Keratinocyte (primary cell): ENCODE measurements around the gene NT5DC3. TPM values are rescaled to one million over a fixed set of nuclear protein-coding genes. Genes with fewer than 3 reads are reported as not detected.

Experiments used
- DNase-seq: peaks from one replicate; pipeline ENCODE4 v3.0.0-alpha.2; 2011; ENCODE audit warnings: low read depth, missing footprints, low spot score
- FAIRE-seq: peaks from 2 replicates; lab custom pipeline; 2011; peaks lifted over from hg19 to GRCh38; lab: Jason Lieb, UNC
- H2AFZ ChIP-seq: 2 replicates; pipeline ENCODE4 v1.6.0; 2012; ENCODE audit warnings: low read length, control low read depth, inconsistent platforms; ENCODE audit not compliant: control insufficient read depth
- H3K27ac ChIP-seq: 2 replicates; pipeline ENCODE4 v1.5.1; 2011; ENCODE audit warnings: low read length; ENCODE audit not compliant: control insufficient read depth, insufficient read depth
- H3K27me3 ChIP-seq: 3 replicates; pipeline ENCODE4 v1.6.0; 2011; ENCODE audit warnings: low read length; ENCODE audit not compliant: control insufficient read depth, insufficient read depth; ENCODE audit errors: extremely low read depth
- H3K36me3 ChIP-seq, 2 experiments: 2 replicates in 1 of 2; 3 replicates in 1 of 2; pipeline ENCODE4 v1.5.1; 2011; ENCODE audit warnings: low read length in 2 of 2, mild to moderate bottlenecking in 1 of 2; ENCODE audit not compliant: control insufficient read depth in 2 of 2, insufficient read depth in 2 of 2; ENCODE audit errors: extremely low read depth in 1 of 2
- H3K4me1 ChIP-seq: 3 replicates; pipeline ENCODE4 v1.5.1; 2011; ENCODE audit warnings: low read length; ENCODE audit not compliant: control insufficient read depth, insufficient read depth; ENCODE audit errors: extremely low read depth
- H3K4me2 ChIP-seq: 3 replicates; pipeline ENCODE4 v1.6.0; 2011; ENCODE audit warnings: low read depth, low read length; ENCODE audit not compliant: control insufficient read depth, insufficient read depth; ENCODE audit errors: extremely low read depth
- H3K4me3 ChIP-seq, 3 experiments: fragments of 200-600 bp in 1 of 3; sonication (generic) in 1 of 3; 2 replicates in 2 of 3; 3 replicates in 1 of 3; pipeline ENCODE4 v1.5.1; 2011 to 2016; ENCODE audit warnings: low read length in 3 of 3, mild to moderate bottlenecking in 3 of 3, control low read depth in 2 of 3, inconsistent platforms in 1 of 3, low read depth in 1 of 3, mixed read lengths in 1 of 3, mixed run types in 1 of 3, moderate library complexity in 1 of 3; ENCODE audit not compliant: control insufficient read depth in 2 of 3, insufficient read depth in 2 of 3; ENCODE audit errors: extremely low read depth in 1 of 3
- H3K79me2 ChIP-seq: 2 replicates; pipeline ENCODE4 v1.6.0; 2012; ENCODE audit warnings: low read length; ENCODE audit not compliant: control insufficient read depth, insufficient read depth
- H3K9ac ChIP-seq: 3 replicates; pipeline ENCODE4 v1.6.0; 2011; ENCODE audit warnings: low read length; ENCODE audit not compliant: control insufficient read depth, insufficient read depth; ENCODE audit errors: extremely low read depth
- H3K9me1 ChIP-seq: 3 replicates; pipeline ENCODE4 v1.6.0; 2011; ENCODE audit warnings: low read length; ENCODE audit not compliant: control insufficient read depth, insufficient read depth; ENCODE audit errors: extremely low read depth
- H3K9me3 ChIP-seq: 2 replicates; pipeline ENCODE4 v1.5.1; 2012; ENCODE audit warnings: low read depth, low read length; ENCODE audit not compliant: control insufficient read depth
- H4K20me1 ChIP-seq: 3 replicates; pipeline ENCODE4 v1.6.0; 2011; ENCODE audit warnings: low read length; ENCODE audit not compliant: control insufficient read depth, insufficient read depth; ENCODE audit errors: extremely low read depth
- EZH2 ChIP-seq: IDR thresholded peaks from one replicate; pipeline ENCODE4 v1.6.1; 2012; ENCODE audit warnings: inconsistent platforms, mild to moderate bottlenecking, low read length, moderate library complexity
- dilution Hi-C: fragments of 300-500 bp; cut with MboI; formaldehyde crosslinking; loops from one replicate; pipeline ENCODE4 v1.7.0; 2020; ENCODE audit warnings: low sequenced_read_pairs; ENCODE audit not compliant: extremely low pct_ligation_motif_present
- polyA minus RNA-seq, 3 experiments: library from RNA; depleted of rRNA, polyadenylated mRNA; stranded (reverse); fragments of >200 nt; gene quantifications; 1 replicate in 1 of 3; 2 replicates in 1 of 3; 3 replicates in 1 of 3; pipeline ENCODE4 v1.2.3, GENCODE V29; 2011
- polyA plus RNA-seq, 5 experiments: library from polyadenylated mRNA; depleted of rRNA in 3 of 5; stranded (reverse) in 3 of 5; stranded (forward) in 1 of 5; unstranded in 1 of 5; fragments of >200 nt; gene quantifications; 1 replicate in 1 of 5; 2 replicates in 3 of 5; 3 replicates in 1 of 5; pipeline versions ENCODE4 v1.2.1 to v1.2.3, GENCODE V29; 2011 to 2012; ENCODE audit warnings: missing spikeins in 2 of 5, low read depth in 1 of 5, low replicate concordance in 1 of 5
- TF ChIP-seq, protein P1 (sequence below), 3 experiments: IDR thresholded peaks in 1 of 3; conservative IDR thresholded peaks in 1 of 3; optimal IDR thresholded peaks in 1 of 3; 2 replicates in 2 of 3; 3 replicates in 1 of 3; pipeline versions ENCODE3 to v1.5.1; 2011; ENCODE audit warnings: low read length in 3 of 3, mild to moderate bottlenecking in 3 of 3, moderate library complexity in 2 of 3, control low read depth in 1 of 3, inconsistent platforms in 1 of 3; ENCODE audit not compliant: insufficient read depth in 2 of 3; ENCODE audit errors: extremely low read depth in 1 of 3

The NT5DC3 gene
- 10.7 to 14.6 TPM (median 12.8 TPM) in 3 replicates for polyA plus RNA-seq
- polyA plus RNA-seq (2011; ENCODE audit: low read depth) = 7.0 TPM
- 8.7 and 10.7 TPM in 2 replicates for polyA plus RNA-seq (2011; cell fraction: cytosol; rRNA removed)
- 38.7 and 45.8 TPM in 2 replicates for polyA plus RNA-seq (2011; cell fraction: nucleus; rRNA removed)
- 8.5 and 15.2 TPM in 2 replicates for polyA plus RNA-seq (2012; ENCODE audit: low replicate concordance)
- 25.3 to 35.2 TPM (median 26.9 TPM) in 3 replicates for polyA minus RNA-seq
- polyA minus RNA-seq (2011; cell fraction: cytosol; rRNA and poly(A)+ RNA removed) = 17.1 TPM
- 29.3 and 63.4 TPM in 2 replicates for polyA minus RNA-seq (2011; cell fraction: nucleus; rRNA and poly(A)+ RNA removed)

DNA sequence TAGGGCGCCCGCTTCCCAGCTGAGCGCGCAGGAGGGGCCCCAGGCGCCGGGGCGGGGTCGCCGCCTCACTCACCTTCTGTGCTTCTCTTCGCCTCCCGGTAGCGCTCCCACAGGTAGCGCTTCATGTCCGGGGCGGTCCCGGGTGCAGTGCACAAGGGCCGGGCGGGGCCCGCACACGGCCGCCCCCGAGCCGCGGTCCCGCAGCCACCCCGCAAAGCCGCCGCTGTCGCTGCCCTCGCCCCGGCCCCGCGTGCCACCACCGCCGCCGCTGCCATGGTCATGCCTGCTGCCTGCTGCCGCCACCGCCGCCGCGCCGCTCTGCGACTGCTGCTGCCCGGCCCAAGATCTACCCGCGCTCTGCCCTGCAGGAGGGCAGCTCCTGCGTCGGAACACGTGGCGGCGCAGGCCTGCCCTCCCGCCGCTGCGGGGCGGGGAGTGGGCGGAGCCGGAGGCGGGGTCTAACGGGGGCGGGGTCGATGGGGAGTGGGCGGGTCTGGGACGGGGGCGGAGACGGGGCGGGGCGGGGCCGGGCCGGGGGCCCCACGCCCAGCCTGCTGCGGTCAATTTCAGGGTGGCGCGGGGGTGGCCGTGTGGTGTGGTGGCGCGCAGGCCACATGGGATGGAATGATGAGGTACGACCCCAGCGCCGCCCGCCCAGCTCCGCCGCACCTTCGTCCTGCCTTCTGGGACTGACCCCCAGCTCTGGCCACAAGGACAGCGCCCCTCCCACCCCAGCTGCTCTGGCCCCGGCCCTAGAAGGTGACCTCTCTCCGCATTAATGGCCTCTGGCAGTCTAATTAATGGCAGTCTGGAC is at the start of gene NT5DC3:
Gene NT5DC3, minus strand, starts transcription at position 359 of the 814 bp plus-strand sequence. Its CDS starts 78 bp downstream, at position 281.
- H3K36me3 ChIP-seq = peaks cover 0 to 1% of the 10 kb centered on the region in 2 experiments
- peak within 1 kb of the TSS; percentile 60 to 95 (median 85) for H3K4me3 ChIP-seq
- H3K27me3 ChIP-seq = no peaks in the 10 kb centered on the region
- H3K4me2 ChIP-seq = peak within 1 kb of the TSS; percentile 89
- no peak within 1 kb of the TSS for H2AFZ ChIP-seq
- DNase-seq (peak; percentile 32), FAIRE-seq (no peak)
- H3K79me2 ChIP-seq = peaks cover 49% of the 10 kb centered on the region
- no peaks in the 10 kb centered on the region for H3K9me3 ChIP-seq
- H3K9me1 ChIP-seq = no peaks in the 10 kb centered on the region
- peak within 1 kb of the TSS; percentile 87 for H3K9ac ChIP-seq
- no peak for TF ChIP-seq EZH2
- TF ChIP-seq, protein P1, sequence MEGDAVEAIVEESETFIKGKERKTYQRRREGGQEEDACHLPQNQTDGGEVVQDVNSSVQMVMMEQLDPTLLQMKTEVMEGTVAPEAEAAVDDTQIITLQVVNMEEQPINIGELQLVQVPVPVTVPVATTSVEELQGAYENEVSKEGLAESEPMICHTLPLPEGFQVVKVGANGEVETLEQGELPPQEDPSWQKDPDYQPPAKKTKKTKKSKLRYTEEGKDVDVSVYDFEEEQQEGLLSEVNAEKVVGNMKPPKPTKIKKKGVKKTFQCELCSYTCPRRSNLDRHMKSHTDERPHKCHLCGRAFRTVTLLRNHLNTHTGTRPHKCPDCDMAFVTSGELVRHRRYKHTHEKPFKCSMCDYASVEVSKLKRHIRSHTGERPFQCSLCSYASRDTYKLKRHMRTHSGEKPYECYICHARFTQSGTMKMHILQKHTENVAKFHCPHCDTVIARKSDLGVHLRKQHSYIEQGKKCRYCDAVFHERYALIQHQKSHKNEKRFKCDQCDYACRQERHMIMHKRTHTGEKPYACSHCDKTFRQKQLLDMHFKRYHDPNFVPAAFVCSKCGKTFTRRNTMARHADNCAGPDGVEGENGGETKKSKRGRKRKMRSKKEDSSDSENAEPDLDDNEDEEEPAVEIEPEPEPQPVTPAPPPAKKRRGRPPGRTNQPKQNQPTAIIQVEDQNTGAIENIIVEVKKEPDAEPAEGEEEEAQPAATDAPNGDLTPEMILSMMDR (optimal IDR thresholded peaks at IDR 0.05 in 1 of 3, IDR thresholded peaks at IDR 0.05 in 1 of 3, conservative IDR thresholded peaks at IDR 0.05 in 1 of 3; ENCODE audit: extremely low read depth in 1 of 3, insufficient read depth in 2 of 3, low read length in 3 of 3) = peak in 1 of 3 experiments; percentile 32
- H3K4me1 ChIP-seq = peaks cover 22% of the 10 kb centered on the region
- peak within 1 kb of the TSS; percentile 68 for H3K27ac ChIP-seq
- peaks cover 2% of the 10 kb centered on the region for H4K20me1 ChIP-seq
- dilution Hi-C loops = no loop called here

DNA sequence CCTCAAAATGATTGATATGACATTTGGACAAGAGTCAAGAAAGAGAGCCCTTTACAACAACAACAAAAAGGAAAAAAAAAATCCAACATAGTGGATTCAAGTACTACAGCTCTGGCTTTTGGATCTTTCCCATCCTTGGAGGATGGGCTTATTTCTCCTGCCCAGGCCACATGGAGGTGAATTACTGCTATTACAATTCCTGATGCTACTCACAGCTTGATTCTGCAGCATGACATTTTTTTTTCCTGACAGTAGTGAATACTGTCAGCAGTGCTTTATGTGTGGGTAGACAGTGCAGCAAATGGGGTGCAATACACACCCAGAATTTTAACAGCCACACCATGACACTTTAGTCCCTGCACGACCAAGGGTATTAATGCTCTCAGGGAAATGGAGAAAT is 46.7 kb upstream of the NT5DC3 start:
- Histone ChIP-seq H3K9me1 (no peaks in the 10 kb centered on the region), H4K20me1 (no peaks in the 10 kb centered on the region), H3K9me3 (no peaks in the 10 kb centered on the region), H3K79me2 (no peaks in the 10 kb centered on the region), H3K36me3 (no peaks in the 10 kb centered on the region), H3K27ac (no peak overlapping the region), H3K9ac (no peak overlapping the region), H3K4me1 (peaks cover 9% of the 10 kb centered on the region), H3K4me3 (no peak overlapping the region), H3K4me2 (no peak overlapping the region), H3K27me3 (no peaks in the 10 kb centered on the region), H2AFZ (no peak overlapping the region)
- TF ChIP-seq, protein P1 (optimal IDR thresholded peaks at IDR 0.05 in 1 of 3, IDR thresholded peaks at IDR 0.05 in 1 of 3, conservative IDR thresholded peaks at IDR 0.05 in 1 of 3; ENCODE audit: extremely low read depth in 1 of 3, insufficient read depth in 2 of 3, low read length in 3 of 3) = no peak
- no peak for TF ChIP-seq EZH2
- dilution Hi-C loops = no loop called here
- FAIRE-seq (no peak), DNase-seq (no peak)
